Lower lobe of right lung (tissue), 2 donors: ENCODE results near the gene LRCH4. TPM values are rescaled to one million over a fixed set of nuclear protein-coding genes. Genes with fewer than 3 reads are reported as not detected.

Experiments
- ATAC-seq, 2 donors: fragments of 200-7000 bp; cut with Tn5 transposase; one replicate each; pipeline ENCODE4 v1.9.1; 2020 to 2022; ENCODE audit warnings: mild to moderate bottlenecking in 2 of 2, moderate library complexity in 2 of 2
- DNase-seq: peaks from one replicate; pipeline ENCODE4 v3.0.0-alpha.2; 2020
- H3K27ac ChIP-seq: fragments of 200-600 bp; one replicate; pipeline ENCODE4 v1.8.0; 2022
- H3K27me3 ChIP-seq: fragments of 200-600 bp; one replicate; pipeline ENCODE4 v1.8.0; 2022; ENCODE audit warnings: low read depth
- H3K36me3 ChIP-seq: fragments of 200-600 bp; one replicate; pipeline ENCODE4 v1.8.0; 2022; ENCODE audit warnings: mild to moderate bottlenecking
- H3K4me1 ChIP-seq: fragments of 200-600 bp; one replicate; pipeline ENCODE4 v1.8.0; 2022
- H3K4me3 ChIP-seq: fragments of 200-600 bp; one replicate; pipeline ENCODE4 v1.8.0; 2022; ENCODE audit warnings: mild to moderate bottlenecking
- H3K9me3 ChIP-seq: fragments of 200-600 bp; one replicate; pipeline ENCODE4 v1.8.0; 2022
- CTCF ChIP-seq: fragments of 200-600 bp; IDR thresholded peaks from one replicate; pipeline ENCODE4 v1.8.0; 2022; ENCODE audit warnings: antibody characterized with exemption, mild to moderate bottlenecking
- intact Hi-C: fragments of 100-400 bp; cut with DNase I; formaldehyde crosslinking; loops from one replicate; pipeline ENCODE4 v1.11.0; 2022
- total RNA-seq: library from RNA; stranded (reverse); fragmentation: NEBNext Ultra II Directional; extraction: Animal tissue kit (Norgen Biotek cat#: 25700); gene quantifications from one replicate; pipeline ENCODE4 v1.2.1, GENCODE V29; 2021
- donor health status: DM: no; HTN: yes; CAD: no; lungs with severe emphysema.

Gene LRCH4
- total RNA-seq, 1 donor from 2014 or later = 80.3 TPM

GRCh38 chr7:100563100-100563564, 22.8 kb downstream of the LRCH4 start:
- no peak for TF ChIP-seq CTCF
- no peaks in the 10 kb centered on the region for H3K27me3 ChIP-seq
- H3K9me3 ChIP-seq = no peaks in the 10 kb centered on the region
- ATAC-seq (no peak), DNase-seq (no peak)
- intact Hi-C loops = loop anchor here (10.0 kb wide), 1 partner anchor 132 kb away; the partner anchor contains the start of gene GIGYF1
- H3K4me1 ChIP-seq = peaks cover 14% of the 10 kb centered on the region
- peaks cover 35% of the 10 kb centered on the region for H3K36me3 ChIP-seq
- no peak overlapping the region for H3K4me3 ChIP-seq
- no peak overlapping the region for H3K27ac ChIP-seq

- no peak for DNase-seq
- H3K27me3 ChIP-seq = no peaks in the 10 kb centered on the region
- TF ChIP-seq CTCF = no peak
- no peak overlapping the region for H3K4me3 ChIP-seq
- peaks cover 39% of the 10 kb centered on the region for H3K36me3 ChIP-seq
- ATAC-seq = no peak
- no peak overlapping the region for H3K27ac ChIP-seq
- no peaks in the 10 kb centered on the region for H3K9me3 ChIP-seq
- intact Hi-C loops = loop anchor here (10.0 kb wide), 1 partner anchor 132 kb away; the partner anchor contains the start of gene GIGYF1
- H3K4me1 ChIP-seq = peaks cover 14% of the 10 kb centered on the region
Measured at GRCh38 chr7:100562195-100563099, 23.5 kb downstream of the LRCH4 start.

GRCh38 chr7:100561491-100562194, 24.3 kb downstream of the LRCH4 start:
- peaks cover 46% of the 10 kb centered on the region for H3K36me3 ChIP-seq
- no peak overlapping the region for H3K27ac ChIP-seq
- TF ChIP-seq CTCF = no peak
- no peaks in the 10 kb centered on the region for H3K27me3 ChIP-seq
- peaks cover 18% of the 10 kb centered on the region for H3K4me1 ChIP-seq
- ATAC-seq (no peak), DNase-seq (no peak)
- intact Hi-C loops = loop anchor here (10.0 kb wide), 1 partner anchor 133 kb away; the partner anchor contains the start of gene GIGYF1
- no peak overlapping the region for H3K4me3 ChIP-seq
- no peaks in the 10 kb centered on the region for H3K9me3 ChIP-seq

- no peak for DNase-seq
- intact Hi-C loops = no loop called here
Measured at GRCh38 chr7:100559127-100559526, 26.8 kb downstream of the LRCH4 start.

More at GRCh38 chr7:100559127-100559526, 26.8 kb downstream of the LRCH4 start:
- H3K27me3 ChIP-seq = no peaks in the 10 kb centered on the region
- peaks cover 19% of the 10 kb centered on the region for H3K4me1 ChIP-seq
- no peak overlapping the region for H3K27ac ChIP-seq
- no peak for ATAC-seq
- peaks cover 49% of the 10 kb centered on the region for H3K36me3 ChIP-seq
- no peak for TF ChIP-seq CTCF
- no peaks in the 10 kb centered on the region for H3K9me3 ChIP-seq
- no peak overlapping the region for H3K4me3 ChIP-seq
